ENCODE data around the gene RCN1.
"Not testable (repeated sequence)": the region's sequence is repeated elsewhere in the genome, so short reads cannot be mapped to it uniquely, and the experiment has no call there.

RCN1 gene

GRCh38 chr11:32090545-32091370, at the start of gene RCN1:
TSS of gene RCN1 (plus strand) at chr11:32091074. CDS start at chr11:32091197, 123 bp downstream.
- FAIRE-seq, result no peak
- DNase-seq (ENCODE audit: low spot score), result peak; percentile 53

DNA sequence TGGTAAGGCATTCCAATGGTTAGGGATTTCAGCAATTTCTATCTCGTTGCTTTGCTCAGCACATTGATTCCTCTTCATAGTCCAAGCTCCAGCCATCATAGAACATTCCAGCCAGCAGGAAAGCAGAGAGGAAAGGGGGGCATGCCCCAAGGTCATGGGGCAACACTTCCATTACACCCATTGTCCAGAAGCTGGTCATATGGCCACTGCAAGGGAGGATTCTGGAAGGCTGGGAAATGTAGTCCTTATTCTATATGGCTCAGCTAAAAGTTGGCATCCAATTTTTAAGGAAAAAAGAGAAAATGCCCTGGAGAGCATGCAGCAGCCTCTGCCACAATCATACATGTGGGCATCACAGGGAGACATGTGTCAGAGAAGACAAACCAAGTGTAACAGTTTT, 47.1 kb upstream of the RCN1 start:
- DNase-seq (ENCODE audit: low spot score) (no peak), FAIRE-seq (no peak)

DNA sequence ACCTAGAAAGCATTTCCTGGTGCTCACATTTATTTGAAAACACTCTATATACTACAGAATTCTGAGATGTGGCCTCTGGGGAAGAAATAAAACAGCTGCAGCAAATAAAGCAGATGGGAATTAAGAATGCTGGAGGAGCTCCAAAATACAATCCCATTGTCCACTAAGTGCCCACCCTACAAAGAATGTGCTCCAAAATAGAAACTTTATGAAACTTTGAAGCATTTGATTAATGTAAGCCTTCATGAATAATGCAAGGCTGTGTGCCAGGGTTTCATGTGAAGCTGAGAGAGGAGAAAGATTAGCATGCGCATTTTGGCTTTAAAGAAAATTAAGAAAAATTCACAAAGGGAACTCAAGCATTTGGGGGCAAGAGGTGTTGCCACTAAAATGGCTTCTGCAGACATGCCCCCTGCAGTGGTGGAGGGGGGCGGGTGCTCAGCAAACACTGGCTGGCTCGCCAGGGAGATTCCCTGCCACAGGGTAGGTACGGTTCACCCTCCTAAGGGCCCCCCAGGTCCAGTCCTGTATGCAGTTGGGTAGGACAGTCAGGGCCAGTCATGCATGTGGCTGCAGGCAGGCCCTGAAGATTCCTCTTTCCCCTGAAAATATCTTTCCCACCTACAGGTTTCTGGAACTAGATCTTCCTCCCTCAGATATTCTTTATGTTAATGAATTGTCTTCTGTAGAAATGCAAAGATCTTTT, 46.6 kb upstream of the RCN1 start:
- FAIRE-seq (no peak), DNase-seq (ENCODE audit: low spot score) (no peak)

GRCh38 chr11:32045456-32045855, 45.4 kb upstream of the RCN1 start:
- FAIRE-seq (no peak), DNase-seq (ENCODE audit: low spot score) (no peak)

- FAIRE-seq, result no peak
Observed at GRCh38 chr11:32050264-32050663, 40.6 kb upstream of the RCN1 start.

DNA sequence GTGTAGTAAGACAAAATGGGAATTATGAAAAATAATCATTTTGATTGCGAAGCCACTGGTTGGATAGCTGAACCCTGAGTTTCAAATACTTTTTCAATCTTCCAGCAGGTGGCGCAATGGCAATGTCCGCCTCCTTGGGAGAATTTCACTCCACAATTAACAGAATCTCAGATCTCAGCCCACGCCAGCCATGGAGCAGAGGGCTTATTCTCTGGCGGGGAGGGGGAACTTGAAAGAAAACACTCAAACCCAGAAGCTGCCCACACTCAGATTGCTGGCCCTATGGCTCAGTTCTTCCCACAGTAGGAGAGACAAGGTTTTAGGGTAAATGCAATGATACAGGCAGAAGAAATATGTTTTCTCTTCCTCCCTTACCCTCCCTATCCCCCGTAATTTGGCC, 38.7 kb upstream of the RCN1 start:
- peak; percentile 18 for DNase-seq (ENCODE audit: low spot score)
- FAIRE-seq, result peak; percentile 51

More at GRCh38 chr11:32050264-32050663, 40.6 kb upstream of the RCN1 start:
- no peak for DNase-seq (ENCODE audit: low spot score)

DNA sequence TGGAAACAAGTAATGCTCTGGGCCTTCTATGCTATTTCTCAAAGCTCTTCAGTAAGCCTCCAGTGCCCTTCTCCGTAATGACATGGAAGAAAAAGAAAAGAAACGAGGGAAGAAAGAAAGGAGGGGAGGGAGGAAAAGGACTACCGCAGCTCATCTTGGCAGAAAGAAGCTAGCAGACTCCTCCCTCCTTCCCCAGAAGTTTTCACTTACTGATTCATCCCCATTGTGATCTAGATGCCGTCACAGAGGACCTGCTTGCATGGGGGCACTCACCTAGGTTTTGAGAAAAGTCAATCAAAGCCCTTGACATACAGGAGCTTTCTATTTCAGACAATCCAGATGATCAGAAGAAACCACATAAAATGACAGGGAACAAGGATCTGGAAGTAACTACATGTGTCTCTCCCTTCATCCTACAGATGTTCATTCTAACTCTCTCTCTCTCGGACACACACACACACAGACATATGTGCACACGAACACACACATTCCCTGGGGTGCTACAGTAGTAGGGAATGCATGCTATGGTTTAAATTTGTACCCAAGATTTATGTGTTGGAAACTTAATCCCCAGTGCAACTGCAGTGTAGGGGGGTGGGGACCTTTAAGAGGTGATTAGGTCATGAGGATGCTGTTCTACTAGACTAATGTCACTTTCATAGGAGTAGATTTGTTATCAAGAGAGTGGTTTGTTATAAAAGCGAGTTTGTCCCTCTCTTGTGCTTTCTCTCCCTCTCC, 37.6 kb upstream of the RCN1 start:
- FAIRE-seq, result no peak
- no peak for DNase-seq (ENCODE audit: low spot score)

DNA sequence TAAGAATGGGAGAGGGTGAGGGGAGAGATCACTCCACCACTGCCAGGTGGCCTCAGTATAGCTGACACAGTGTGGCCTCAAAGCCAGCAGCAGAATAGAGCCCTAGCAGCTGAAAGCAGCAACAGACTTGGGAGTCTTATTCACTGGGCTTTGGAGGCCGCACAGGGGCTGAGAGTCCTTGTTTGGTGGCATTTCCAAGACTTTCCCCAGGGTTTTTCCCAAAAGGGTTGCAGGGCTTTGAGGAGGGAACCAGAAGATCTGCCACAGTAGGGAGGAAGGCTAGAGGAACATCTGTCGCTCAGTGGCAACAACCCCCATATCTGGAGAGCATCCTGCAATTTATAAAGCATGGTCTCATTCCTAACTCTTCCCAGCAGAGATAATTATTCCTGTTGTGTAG, 35.0 kb upstream of the RCN1 start:
- DNase-seq (ENCODE audit: low spot score), result no peak

DNA sequence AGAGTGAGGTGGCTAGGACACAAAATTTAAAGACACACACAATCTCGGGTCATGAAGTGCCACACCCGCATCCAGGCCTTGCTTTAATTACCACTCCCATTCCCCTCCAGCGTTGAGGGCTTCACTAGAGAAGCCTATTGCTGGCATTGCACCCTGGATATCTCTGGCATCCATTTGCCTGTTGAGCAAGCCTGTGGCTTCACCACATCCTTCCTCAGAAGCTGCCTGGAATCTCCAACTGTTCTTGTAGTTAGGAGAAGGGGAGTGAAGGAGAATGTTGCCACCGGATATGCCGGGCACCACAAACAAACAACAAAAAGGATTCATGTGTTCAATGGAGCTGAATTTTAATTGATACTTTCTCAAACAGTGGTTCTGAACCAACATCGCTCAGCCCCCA, 34.4 kb upstream of the RCN1 start:
- no peak for FAIRE-seq

More for the DNA sequence above, 35.0 kb upstream of the RCN1 start:
- no peak for FAIRE-seq

DNA sequence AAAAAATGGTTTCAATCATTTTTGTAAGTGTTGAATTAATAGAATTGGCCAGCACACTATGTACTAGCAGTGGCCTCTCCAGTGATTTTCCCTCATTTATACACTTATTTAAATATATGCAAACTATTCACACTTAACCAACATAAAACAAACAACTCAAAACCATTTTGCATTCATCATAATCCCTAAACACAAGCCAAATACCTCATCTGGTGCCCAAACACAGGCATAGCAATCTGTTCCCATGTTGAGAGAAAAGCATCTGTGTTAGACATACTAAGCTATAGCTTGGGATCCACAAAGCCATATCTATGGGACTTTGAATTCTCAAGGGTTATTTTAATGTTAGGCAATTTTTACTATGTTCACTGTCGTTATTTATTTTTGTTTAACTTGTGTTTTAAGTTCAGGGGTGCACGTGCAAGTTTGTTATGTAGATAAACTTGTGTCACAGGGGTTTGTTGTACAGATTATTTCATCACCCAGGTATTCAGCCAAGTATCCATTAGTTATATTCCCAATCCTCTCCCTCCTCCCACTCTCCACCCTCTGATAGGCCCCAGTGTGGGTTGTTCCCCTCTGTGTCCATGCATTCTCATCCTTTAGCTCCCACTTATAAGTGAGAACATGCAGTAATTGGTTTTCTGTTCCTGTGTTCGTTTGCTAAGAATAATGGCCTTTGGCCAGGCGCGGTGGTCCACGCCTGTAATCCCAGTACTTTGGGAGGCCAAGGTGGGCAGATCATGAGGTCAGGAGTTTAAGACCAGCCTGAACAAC, 31.0 kb upstream of the RCN1 start:
- no peak for FAIRE-seq

More for the DNA sequence above, 34.4 kb upstream of the RCN1 start:
- no peak for DNase-seq (ENCODE audit: low spot score)

GRCh38 chr11:32062540-32062939, 28.3 kb upstream of the RCN1 start:
- FAIRE-seq (no peak), DNase-seq (ENCODE audit: low spot score) (no peak)

More for the DNA sequence above, 31.0 kb upstream of the RCN1 start:
- no peak for DNase-seq (ENCODE audit: low spot score)

- FAIRE-seq; DNase-seq (ENCODE audit: low spot score): not testable (repeated sequence)
Observed at GRCh38 chr11:32063031-32063430, 27.8 kb upstream of the RCN1 start.

- DNase-seq (ENCODE audit: low spot score), result no peak
- FAIRE-seq, result no peak
Observed at GRCh38 chr11:32065865-32066629, 24.8 kb upstream of the RCN1 start.

DNA sequence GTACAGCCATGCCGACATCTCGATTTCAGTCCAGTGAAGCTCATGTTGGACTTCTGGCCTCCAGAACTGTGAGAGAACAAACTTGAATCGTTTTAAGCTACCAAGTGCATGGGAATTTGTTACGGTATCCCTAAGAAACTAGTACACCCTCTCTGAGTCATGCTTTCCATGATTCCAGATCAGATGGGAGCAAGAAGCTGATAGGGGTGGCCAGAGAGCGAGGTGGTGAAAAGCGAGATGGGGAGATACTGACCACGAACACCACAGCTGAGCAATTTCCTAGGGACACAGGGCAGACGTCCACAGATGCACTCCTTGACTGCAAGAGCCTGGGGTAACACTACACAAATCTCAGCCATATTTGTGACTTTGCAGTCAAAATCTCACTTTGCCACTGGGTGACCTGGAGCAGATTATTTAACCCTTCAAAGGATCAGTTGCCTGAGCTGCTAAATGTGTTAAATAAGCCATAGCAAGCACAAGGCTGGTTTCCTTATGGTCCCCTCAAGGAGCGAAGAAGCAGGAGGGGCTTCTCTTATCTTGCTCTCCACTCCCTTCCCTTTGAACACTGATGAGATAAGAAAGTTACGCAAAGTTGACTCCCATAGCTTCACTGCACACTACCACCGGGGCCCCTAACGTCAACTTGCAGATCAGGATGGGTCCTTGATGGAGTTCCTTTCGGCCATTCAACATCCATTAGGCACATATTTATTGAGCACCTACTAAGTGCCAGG, 22.6 kb upstream of the RCN1 start:
- FAIRE-seq, result no peak

GRCh38 chr11:32069361-32070058, 21.4 kb upstream of the RCN1 start:
- DNase-seq (ENCODE audit: low spot score), result no peak
- no peak for FAIRE-seq

More for the DNA sequence above, 22.6 kb upstream of the RCN1 start:
- no peak for DNase-seq (ENCODE audit: low spot score)

DNA sequence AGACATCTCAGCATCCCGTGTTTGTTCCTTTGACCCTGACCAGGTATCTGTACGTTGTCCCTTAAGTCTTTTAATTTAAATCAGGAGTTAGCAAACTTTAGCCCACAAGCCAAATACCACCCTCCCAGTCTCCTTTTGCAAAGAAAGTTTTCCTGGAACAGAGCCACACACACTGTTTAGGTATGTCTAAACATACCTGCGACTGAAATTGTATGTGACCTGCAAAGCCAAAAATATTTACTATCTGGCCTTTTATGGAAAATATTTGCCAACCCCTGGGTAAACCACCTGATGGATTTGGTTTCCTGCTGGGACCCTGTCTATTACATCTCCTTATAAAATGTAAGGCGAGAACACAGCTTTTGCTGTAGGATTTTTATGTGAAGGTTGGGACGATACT, 20.2 kb upstream of the RCN1 start:
- no peak for FAIRE-seq
- no peak for DNase-seq (ENCODE audit: low spot score)

DNA sequence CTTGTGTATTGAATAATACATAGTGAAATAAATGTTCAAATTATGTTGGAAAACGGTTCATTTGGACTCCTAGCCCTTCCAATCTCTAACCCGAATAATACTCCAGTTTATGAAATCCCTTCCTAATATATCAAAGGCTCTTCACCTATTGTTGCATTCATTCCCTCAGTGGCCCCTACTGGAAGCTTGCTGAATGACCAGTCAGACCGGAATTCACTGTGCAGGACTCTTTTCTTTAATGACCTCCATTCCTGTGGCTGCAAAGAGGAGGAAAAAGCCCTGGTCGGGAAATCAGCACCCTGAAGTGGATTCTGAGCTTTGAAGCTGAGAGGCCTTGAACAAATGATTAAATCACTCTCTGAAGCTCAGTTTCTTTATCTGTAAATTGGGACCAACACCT, 19.1 kb upstream of the RCN1 start:
- peak; percentile 23 for DNase-seq (ENCODE audit: low spot score)
- FAIRE-seq, result no peak

DNA sequence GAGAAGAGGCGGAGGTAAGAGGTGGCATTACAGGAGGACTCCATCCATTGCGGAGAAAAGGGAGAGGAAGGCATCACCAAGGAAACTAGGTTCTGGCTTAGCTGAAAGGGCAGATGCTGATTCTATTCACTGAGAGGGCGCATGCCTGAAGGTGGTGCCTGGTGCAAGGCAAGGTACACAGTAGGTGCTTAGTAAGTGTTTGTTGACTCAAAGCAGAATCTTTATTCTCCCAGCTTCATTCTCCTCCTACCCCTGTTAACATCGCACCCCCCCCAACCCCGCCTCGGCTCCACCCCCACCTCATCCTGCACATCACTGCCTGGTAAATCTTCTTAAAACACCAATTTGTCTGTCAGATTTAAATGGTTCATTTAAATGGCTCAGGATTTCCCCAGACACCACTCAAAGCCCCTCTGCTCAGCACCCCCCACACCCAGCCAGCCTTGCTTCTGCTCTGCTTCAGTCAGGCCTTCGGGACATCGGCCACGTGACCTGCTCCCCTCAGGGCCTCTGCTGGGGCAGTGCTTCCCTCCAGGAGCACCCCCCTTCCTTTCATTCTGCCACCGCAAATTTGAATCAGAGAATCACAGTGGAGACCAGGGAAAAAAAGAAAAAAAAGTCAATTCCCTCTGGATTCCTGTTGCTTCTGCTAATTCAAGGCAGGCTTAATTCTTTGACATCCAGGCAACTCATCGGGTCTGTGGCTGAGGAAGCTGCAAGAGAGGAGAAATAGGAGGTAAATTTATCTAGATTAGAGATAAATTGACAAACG, 17.8 kb upstream of the RCN1 start:
- FAIRE-seq (no peak), DNase-seq (ENCODE audit: low spot score) (no peak)
